Natural killer cell (primary cell): ENCODE data around the gene VPS13D. TPM values are rescaled to one million over a fixed set of nuclear protein-coding genes. Genes with fewer than 3 reads are reported as not detected.

Experiments used
- ATAC-seq, 3 donors: fragments of 150-1000 bp in 2 of 3; fragments of 200-7000 bp in 1 of 3; cut with Tn5 transposase; 1 replicate in 1 of 3; 2 replicates in 2 of 3; pipeline ENCODE4 v1.10.0; 2021; ENCODE audit warnings: mild to moderate bottlenecking in 2 of 3, moderate library complexity in 2 of 3
- DNase-seq, 2 donors: peaks; one replicate each; pipeline versions ENCODE4 v3.0.0 to v3.0.0-alpha.2; 2013 to 2021; ENCODE audit warnings: mixed read lengths in 1 of 2
- H3K27ac ChIP-seq: one replicate; pipeline ENCODE4 v1.5.1; 2013; ENCODE audit warnings: mild to moderate bottlenecking, low read length
- H3K27me3 ChIP-seq: one replicate; pipeline ENCODE4 v1.6.1; 2013; ENCODE audit warnings: low read length; ENCODE audit not compliant: control insufficient read depth, insufficient read depth
- H3K36me3 ChIP-seq: one replicate; pipeline ENCODE4 v1.6.1; 2013; ENCODE audit warnings: low read length; ENCODE audit not compliant: control insufficient read depth, insufficient read depth
- H3K4me1 ChIP-seq: one replicate; pipeline ENCODE4 v1.6.1; 2013; ENCODE audit warnings: low read length; ENCODE audit not compliant: control insufficient read depth, insufficient read depth
- H3K4me3 ChIP-seq: one replicate; pipeline ENCODE4 v1.5.1; 2013; ENCODE audit warnings: low read length
- H3K9me3 ChIP-seq: one replicate; pipeline ENCODE4 v1.6.1; 2013; ENCODE audit warnings: low read length; ENCODE audit not compliant: control insufficient read depth, insufficient read depth
- H3K27ac Mint-ChIP-seq, 2 donors: one replicate each; pipeline ENCODE4 v1.8.0; 2022; ENCODE audit warnings: mild to moderate bottlenecking in 2 of 2, mixed read lengths in 2 of 2, moderate library complexity in 1 of 2
- H3K27me3 Mint-ChIP-seq, 2 donors: one replicate each; pipeline ENCODE4 v1.8.0; 2022; ENCODE audit warnings: low read depth in 2 of 2, mixed read lengths in 2 of 2
- H3K36me3 Mint-ChIP-seq: one replicate; pipeline ENCODE4 v1.8.0; 2022; ENCODE audit warnings: mixed read lengths
- H3K4me1 Mint-ChIP-seq, 2 donors: one replicate each; pipeline ENCODE4 v1.8.0; 2022; ENCODE audit warnings: mixed read lengths in 2 of 2
- H3K4me3 Mint-ChIP-seq: one replicate; pipeline ENCODE4 v1.8.0; 2022; ENCODE audit warnings: mild to moderate bottlenecking, moderate library complexity, mixed read lengths
- H3K9me3 Mint-ChIP-seq, 2 donors: one replicate each; pipeline ENCODE4 v1.8.0; 2022; ENCODE audit warnings: mixed read lengths in 2 of 2
- CTCF ChIP-seq: fragments of 200-600 bp; IDR thresholded peaks from one replicate; pipeline ENCODE4 v1.8.0; 2022; ENCODE audit warnings: antibody characterized with exemption
- WGBS: methylation state at CpG from one replicate; pipeline ENCODE4 v1.1.7; 2013; ENCODE audit warnings: missing lambda C conversion rate; ENCODE audit not compliant: insufficient coverage; 5-methylcytosine and 5-hydroxymethylcytosine counted together
- intact Hi-C: fragments of 100-400 bp; cut with micrococcal nuclease; formaldehyde crosslinking; loops from one replicate; pipeline ENCODE4 v1.14.2; 2022
- total RNA-seq, 4 donors: library from RNA; stranded (reverse); fragments of 120-200 nt in 1 of 4; gene quantifications; one replicate each; pipeline versions ENCODE4 v1.2.3 to v1.2.4, GENCODE V29; 2013 to 2022

The VPS13D gene
- total RNA-seq, 3 donors from 2014 or later (not counting 1 experiment from before 2014, with no cell fraction given) = 66.3 to 94.0 (median 81.7) TPM

GRCh38 chr1:12447849-12448312 is 218.1 kb downstream of the VPS13D start:
- no peak overlapping the region for H3K4me3 ChIP-seq
- H3K4me3 Mint-ChIP-seq = no peak overlapping the region
- H3K27me3 ChIP-seq = no peaks in the 10 kb centered on the region
- TF ChIP-seq CTCF = no peak
- ATAC-seq (no peak), DNase-seq (no peak)
- peak overlapping the region; percentile 95 to 98 for H3K27ac Mint-ChIP-seq
- H3K4me1 ChIP-seq = peaks cover 27% of the 10 kb centered on the region
- 97% methylated on average over 7 of the region's 7 CpGs for WGBS
- H3K9me3 ChIP-seq = no peaks in the 10 kb centered on the region
- no peaks in the 10 kb centered on the region for H3K27me3 Mint-ChIP-seq
- no peak overlapping the region for H3K27ac ChIP-seq
- H3K4me1 Mint-ChIP-seq = peaks cover 72 to 75% of the 10 kb centered on the region in 2 donors
- H3K9me3 Mint-ChIP-seq = peaks cover 0 to 2% of the 10 kb centered on the region in 2 donors
- H3K36me3 ChIP-seq = peaks cover 2% of the 10 kb centered on the region
- H3K36me3 Mint-ChIP-seq = peaks cover 14% of the 10 kb centered on the region
- intact Hi-C loops = loop anchor here (2.0 kb wide), 2 partner anchors 13 to 25 kb away; no protein-coding TSS in a partner anchor

GRCh38 chr1:12448746-12449177 is 218.9 kb downstream of the VPS13D start:
- no peaks in the 10 kb centered on the region for H3K27me3 ChIP-seq
- 57% methylated on average over 3 of the region's 3 CpGs for WGBS
- Mint-ChIP-seq H3K4me1 (peaks cover 72 to 75% of the 10 kb centered on the region in 2 donors), H3K9me3 (no peaks in the 10 kb centered on the region), H3K4me3 (peak overlapping the region; percentile 85), H3K27me3 (no peaks in the 10 kb centered on the region), H3K27ac (peak overlapping the region; percentile 95 to 98), H3K36me3 (peaks cover 7% of the 10 kb centered on the region)
- intact Hi-C loops = loop anchor here (1.0 to 2.0 kb wide), 3 partner anchors 10 to 24 kb away; no protein-coding TSS in a partner anchor
- H3K36me3 ChIP-seq = peaks cover 2% of the 10 kb centered on the region
- no peak for TF ChIP-seq CTCF
- peak overlapping the region; percentile 75 for H3K27ac ChIP-seq
- H3K4me1 ChIP-seq = peaks cover 34% of the 10 kb centered on the region
- peak in 1 of 2 donors; percentile 38 for DNase-seq
- ATAC-seq = no peak
- no peaks in the 10 kb centered on the region for H3K9me3 ChIP-seq
- H3K4me3 ChIP-seq = no peak overlapping the region

GRCh38 chr1:12450090-12450755 is 220.4 kb downstream of the VPS13D start:
- H3K9me3 Mint-ChIP-seq = no peaks in the 10 kb centered on the region
- peak in 1 of 2 donors; percentile 40 for DNase-seq
- intact Hi-C loops = no loop called here
- no peaks in the 10 kb centered on the region for H3K27me3 Mint-ChIP-seq
- peak in 1 of 3 donors; percentile 21 for ATAC-seq
- 88% methylated on average over 9 of the region's 10 CpGs for WGBS
- Histone ChIP-seq H3K4me1 (peaks cover 42% of the 10 kb centered on the region), H3K9me3 (no peaks in the 10 kb centered on the region), H3K27me3 (no peaks in the 10 kb centered on the region), H3K36me3 (peaks cover 2% of the 10 kb centered on the region), H3K27ac (peak overlapping the region; percentile 75), H3K4me3 (no peak overlapping the region)
- no peak for TF ChIP-seq CTCF
- peak overlapping the region; percentile 95 to 98 for H3K27ac Mint-ChIP-seq
- peaks cover 78 to 81% of the 10 kb centered on the region in 2 donors for H3K4me1 Mint-ChIP-seq
- peak overlapping the region; percentile 85 for H3K4me3 Mint-ChIP-seq
- no peaks in the 10 kb centered on the region for H3K36me3 Mint-ChIP-seq
